Natural killer cell (primary cell): ENCODE measurements around the gene C1orf159. TPM values are rescaled to one million over a fixed set of nuclear protein-coding genes. Genes with fewer than 3 reads are reported as not detected.
A peak's percentile ranks its signal among the peaks of the same experiment; 100 is the strongest.

ENCODE experiments used
- ATAC-seq, 3 donors: fragments of 150-1000 bp in 2 of 3; fragments of 200-7000 bp in 1 of 3; cut with Tn5 transposase; 1 replicate in 1 of 3; 2 replicates in 2 of 3; pipeline ENCODE4 v1.10.0; 2021; ENCODE audit warnings: mild to moderate bottlenecking in 2 of 3, moderate library complexity in 2 of 3
- DNase-seq, 2 donors: peaks; one replicate each; pipeline versions ENCODE4 v3.0.0 to v3.0.0-alpha.2; 2013 to 2021; ENCODE audit warnings: mixed read lengths in 1 of 2
- H3K27ac ChIP-seq: one replicate; pipeline ENCODE4 v1.5.1; 2013; ENCODE audit warnings: mild to moderate bottlenecking, low read length
- H3K27me3 ChIP-seq: one replicate; pipeline ENCODE4 v1.6.1; 2013; ENCODE audit warnings: low read length; ENCODE audit not compliant: control insufficient read depth, insufficient read depth
- H3K36me3 ChIP-seq: one replicate; pipeline ENCODE4 v1.6.1; 2013; ENCODE audit warnings: low read length; ENCODE audit not compliant: control insufficient read depth, insufficient read depth
- H3K4me1 ChIP-seq: one replicate; pipeline ENCODE4 v1.6.1; 2013; ENCODE audit warnings: low read length; ENCODE audit not compliant: control insufficient read depth, insufficient read depth
- H3K4me3 ChIP-seq: one replicate; pipeline ENCODE4 v1.5.1; 2013; ENCODE audit warnings: low read length
- H3K9me3 ChIP-seq: one replicate; pipeline ENCODE4 v1.6.1; 2013; ENCODE audit warnings: low read length; ENCODE audit not compliant: control insufficient read depth, insufficient read depth
- H3K27ac Mint-ChIP-seq, 2 donors: one replicate each; pipeline ENCODE4 v1.8.0; 2022; ENCODE audit warnings: mild to moderate bottlenecking in 2 of 2, mixed read lengths in 2 of 2, moderate library complexity in 1 of 2
- H3K27me3 Mint-ChIP-seq, 2 donors: one replicate each; pipeline ENCODE4 v1.8.0; 2022; ENCODE audit warnings: low read depth in 2 of 2, mixed read lengths in 2 of 2
- H3K36me3 Mint-ChIP-seq: one replicate; pipeline ENCODE4 v1.8.0; 2022; ENCODE audit warnings: mixed read lengths
- H3K4me1 Mint-ChIP-seq, 2 donors: one replicate each; pipeline ENCODE4 v1.8.0; 2022; ENCODE audit warnings: mixed read lengths in 2 of 2
- H3K4me3 Mint-ChIP-seq: one replicate; pipeline ENCODE4 v1.8.0; 2022; ENCODE audit warnings: mild to moderate bottlenecking, moderate library complexity, mixed read lengths
- H3K9me3 Mint-ChIP-seq, 2 donors: one replicate each; pipeline ENCODE4 v1.8.0; 2022; ENCODE audit warnings: mixed read lengths in 2 of 2
- CTCF ChIP-seq: fragments of 200-600 bp; IDR thresholded peaks from one replicate; pipeline ENCODE4 v1.8.0; 2022; ENCODE audit warnings: antibody characterized with exemption
- WGBS: methylation state at CpG from one replicate; pipeline ENCODE4 v1.1.7; 2013; ENCODE audit warnings: missing lambda C conversion rate; ENCODE audit not compliant: insufficient coverage; 5-methylcytosine and 5-hydroxymethylcytosine counted together
- intact Hi-C: fragments of 100-400 bp; cut with micrococcal nuclease; formaldehyde crosslinking; loops from one replicate; pipeline ENCODE4 v1.14.2; 2022
- total RNA-seq, 4 donors: library from RNA; stranded (reverse); fragments of 120-200 nt in 1 of 4; gene quantifications; one replicate each; pipeline versions ENCODE4 v1.2.3 to v1.2.4, GENCODE V29; 2013 to 2022

C1orf159 gene
- total RNA-seq, 3 donors from 2014 or later (not counting 1 experiment from before 2014, with no cell fraction given) = 19.6 to 25.1 (median 21.5) TPM

GRCh38 chr1:1040004-1040991 lies 75.6 kb downstream of the C1orf159 start:
- no peaks in the 10 kb centered on the region for H3K36me3 Mint-ChIP-seq
- Histone ChIP-seq H3K9me3 (no peaks in the 10 kb centered on the region), H3K27me3 (peaks cover 13% of the 10 kb centered on the region), H3K4me1 (peaks cover 30% of the 10 kb centered on the region), H3K4me3 (peak overlapping the region; percentile 27), H3K36me3 (no peaks in the 10 kb centered on the region), H3K27ac (no peak overlapping the region)
- DNase-seq = peak; percentile 69 to 93
- H3K9me3 Mint-ChIP-seq = no peaks in the 10 kb centered on the region
- no peak for TF ChIP-seq CTCF
- H3K27ac Mint-ChIP-seq = peak overlapping the region in 1 of 2 donors; percentile 78
- intact Hi-C loops = no loop called here
- H3K4me3 Mint-ChIP-seq = peak overlapping the region; percentile 79
- ATAC-seq = peak; percentile 91 to 93 (median 93)
- H3K27me3 Mint-ChIP-seq = peaks cover 15 to 19% of the 10 kb centered on the region in 2 donors
- H3K4me1 Mint-ChIP-seq = peaks cover 0 to 25% of the 10 kb centered on the region in 2 donors
- 2% methylated on average over 89 of the region's 99 CpGs for WGBS

- no peak for DNase-seq
- Histone ChIP-seq H3K27ac (no peak overlapping the region), H3K4me3 (no peak overlapping the region), H3K9me3 (no peaks in the 10 kb centered on the region), H3K4me1 (peaks cover 30% of the 10 kb centered on the region), H3K36me3 (no peaks in the 10 kb centered on the region), H3K27me3 (peaks cover 14% of the 10 kb centered on the region)
- intact Hi-C loops = no loop called here
- H3K9me3 Mint-ChIP-seq = no peaks in the 10 kb centered on the region
- peak overlapping the region; percentile 79 for H3K4me3 Mint-ChIP-seq
- WGBS = 6% methylated on average over 15 of the region's 17 CpGs
- H3K4me1 Mint-ChIP-seq = peaks cover 0 to 25% of the 10 kb centered on the region in 2 donors
- TF ChIP-seq CTCF = no peak
- ATAC-seq = no peak
- H3K36me3 Mint-ChIP-seq = no peaks in the 10 kb centered on the region
- peaks cover 15 to 19% of the 10 kb centered on the region in 2 donors for H3K27me3 Mint-ChIP-seq
- H3K27ac Mint-ChIP-seq = peak overlapping the region in 1 of 2 donors; percentile 78
Measured at GRCh38 chr1:1039145-1039910, 76.6 kb downstream of the C1orf159 start.

GRCh38 chr1:1038694-1039093 lies 77.2 kb downstream of the C1orf159 start:
- Mint-ChIP-seq H3K9me3 (no peaks in the 10 kb centered on the region), H3K27me3 (peaks cover 15 to 21% of the 10 kb centered on the region in 2 donors), H3K36me3 (no peaks in the 10 kb centered on the region), H3K4me1 (peaks cover 0 to 25% of the 10 kb centered on the region in 2 donors), H3K27ac (peak overlapping the region in 1 of 2 donors; percentile 11), H3K4me3 (no peak overlapping the region)
- no peak for TF ChIP-seq CTCF
- Histone ChIP-seq H3K27me3 (peaks cover 18% of the 10 kb centered on the region), H3K27ac (no peak overlapping the region), H3K36me3 (no peaks in the 10 kb centered on the region), H3K4me1 (peaks cover 33% of the 10 kb centered on the region), H3K9me3 (no peaks in the 10 kb centered on the region), H3K4me3 (no peak overlapping the region)
- ATAC-seq = no peak
- 59% methylated on average over 6 of the region's 6 CpGs for WGBS
- intact Hi-C loops = no loop called here
- DNase-seq = no peak
